ENCODE measurements around the gene NAPSA.

DNA sequence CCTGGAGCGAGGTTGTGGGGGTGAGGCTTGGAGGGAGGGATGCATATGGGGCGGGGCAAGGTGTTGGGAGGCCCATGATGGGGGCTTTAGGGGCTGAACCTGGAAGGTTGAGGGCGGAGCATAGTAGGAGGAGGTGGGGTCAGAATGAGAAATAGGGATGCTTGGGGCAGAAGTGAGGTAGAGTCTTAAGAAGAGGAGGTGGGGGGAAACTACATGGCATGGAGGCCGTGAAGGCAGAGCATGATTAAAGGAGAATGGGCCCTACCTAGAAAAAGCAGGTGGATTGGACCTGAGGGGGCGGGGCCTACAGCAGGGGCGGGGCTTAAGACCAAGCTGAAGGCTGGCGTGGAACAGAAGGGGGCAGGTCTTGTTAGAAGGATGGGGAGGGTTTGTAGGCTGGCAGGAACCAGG, 11.6 kb upstream of the NAPSA start:
- TF ChIP-seq, protein P1, sequence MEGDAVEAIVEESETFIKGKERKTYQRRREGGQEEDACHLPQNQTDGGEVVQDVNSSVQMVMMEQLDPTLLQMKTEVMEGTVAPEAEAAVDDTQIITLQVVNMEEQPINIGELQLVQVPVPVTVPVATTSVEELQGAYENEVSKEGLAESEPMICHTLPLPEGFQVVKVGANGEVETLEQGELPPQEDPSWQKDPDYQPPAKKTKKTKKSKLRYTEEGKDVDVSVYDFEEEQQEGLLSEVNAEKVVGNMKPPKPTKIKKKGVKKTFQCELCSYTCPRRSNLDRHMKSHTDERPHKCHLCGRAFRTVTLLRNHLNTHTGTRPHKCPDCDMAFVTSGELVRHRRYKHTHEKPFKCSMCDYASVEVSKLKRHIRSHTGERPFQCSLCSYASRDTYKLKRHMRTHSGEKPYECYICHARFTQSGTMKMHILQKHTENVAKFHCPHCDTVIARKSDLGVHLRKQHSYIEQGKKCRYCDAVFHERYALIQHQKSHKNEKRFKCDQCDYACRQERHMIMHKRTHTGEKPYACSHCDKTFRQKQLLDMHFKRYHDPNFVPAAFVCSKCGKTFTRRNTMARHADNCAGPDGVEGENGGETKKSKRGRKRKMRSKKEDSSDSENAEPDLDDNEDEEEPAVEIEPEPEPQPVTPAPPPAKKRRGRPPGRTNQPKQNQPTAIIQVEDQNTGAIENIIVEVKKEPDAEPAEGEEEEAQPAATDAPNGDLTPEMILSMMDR (IDR thresholded peaks at IDR 0.05; ENCODE audit: extremely low read depth in 1 of 2, insufficient read depth in 1 of 2, low read depth in 1 of 2, low read length in 2 of 2): no peak
- TF ChIP-seq EZH2 (IDR thresholded peaks at IDR 0.05; ENCODE audit: borderline replicate concordance, low read depth, low read length, severe bottlenecking) (no peak), GATA2 (IDR thresholded peaks at IDR 0.05; ENCODE audit: insufficient read depth, insufficient read length, low read depth, low read length) (no peak), POLR2A (IDR thresholded peaks at IDR 0.05; ENCODE audit: low read depth, low read length) (no peak), POLR2AphosphoS5 (IDR thresholded peaks at IDR 0.05; ENCODE audit: insufficient read depth, low read depth, low read length) (no peak), JUN (IDR thresholded peaks at IDR 0.05; ENCODE audit: borderline replicate concordance, insufficient read depth, insufficient read length, low read depth) (no peak)
- TF ChIP-seq, protein P2, sequence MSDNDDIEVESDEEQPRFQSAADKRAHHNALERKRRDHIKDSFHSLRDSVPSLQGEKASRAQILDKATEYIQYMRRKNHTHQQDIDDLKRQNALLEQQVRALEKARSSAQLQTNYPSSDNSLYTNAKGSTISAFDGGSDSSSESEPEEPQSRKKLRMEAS (IDR thresholded peaks at IDR 0.05; ENCODE audit: insufficient read depth, insufficient read length): no peak

Data from endothelial cell of umbilical vein (primary cell).